Kidney tubule cell (primary cell): ENCODE measurements around the gene CXCR6.

Experiments used
- DNase-seq: peaks from one replicate; pipeline ENCODE4 v3.0.0-alpha.2; 2018; ENCODE audit warnings: low spot score

Gene CXCR6

GRCh38 chr3:45922950-45923590 is 20.2 kb upstream of the CXCR6 start:
- no peak for DNase-seq

- DNase-seq, result peak; percentile 83
Observed at GRCh38 chr3:45923755-45924154, 19.5 kb upstream of the CXCR6 start.

GRCh38 chr3:45927881-45928280 is 15.4 kb upstream of the CXCR6 start:
- DNase-seq, result no peak

- peak; percentile 40 for DNase-seq
Observed at GRCh38 chr3:45929042-45929679, 14.1 kb upstream of the CXCR6 start.

- DNase-seq, result no peak
Observed at GRCh38 chr3:45931496-45931895, 11.8 kb upstream of the CXCR6 start.

GRCh38 chr3:45932112-45932511 is 11.2 kb upstream of the CXCR6 start:
- no peak for DNase-seq

- no peak for DNase-seq
Observed at GRCh38 chr3:45933591-45933990, 9.7 kb upstream of the CXCR6 start.

GRCh38 chr3:45936261-45936660 is 7.0 kb upstream of the CXCR6 start:
- no peak for DNase-seq

GRCh38 chr3:45937206-45938042 is 5.8 kb upstream of the CXCR6 start:
- no peak for DNase-seq

- DNase-seq, result no peak
Observed at GRCh38 chr3:45938043-45938435, 5.2 kb upstream of the CXCR6 start.

GRCh38 chr3:45938864-45939263 is 4.4 kb upstream of the CXCR6 start:
- peak; percentile 85 for DNase-seq

- peak; percentile 11 for DNase-seq
Observed at GRCh38 chr3:45939341-45939771, 3.9 kb upstream of the CXCR6 start.

- no peak for DNase-seq
Observed at GRCh38 chr3:45940004-45940780, 3.1 kb upstream of the CXCR6 start.

GRCh38 chr3:45940781-45941365 is 2.4 kb upstream of the CXCR6 start:
- DNase-seq, result peak; percentile 42

GRCh38 chr3:45942051-45942825 is 1.0 kb upstream of the CXCR6 start:
- no peak for DNase-seq

- DNase-seq, result no peak
Observed at GRCh38 chr3:45944830-45945620, 1.8 kb downstream of the CXCR6 start.

GRCh38 chr3:45946307-45946706 is 3.0 kb downstream of the CXCR6 start:
- peak; percentile 11 for DNase-seq

- DNase-seq, result no peak
Observed at GRCh38 chr3:45946875-45947274, 3.6 kb downstream of the CXCR6 start.

- DNase-seq, result no peak
Observed at GRCh38 chr3:45947361-45947760, 4.1 kb downstream of the CXCR6 start.

GRCh38 chr3:45948311-45948781 is 5.1 kb downstream of the CXCR6 start:
- no peak for DNase-seq
